ENCODE results near the gene STAU1. TPM values are rescaled to one million over a fixed set of nuclear protein-coding genes. Genes with fewer than 3 reads are reported as not detected.
"Not testable (repeated sequence)": the region's sequence is repeated elsewhere in the genome, so short reads cannot be mapped to it uniquely, and the experiment has no call there.

STAU1 gene
- total RNA-seq, 4 donors from 2014 or later: 39.1 to 61.4 (median 54.4) TPM

- Histone ChIP-seq H3K4me3 (peak within 1 kb of the TSS; percentile 81 to 86 (median 84)), H3K36me3 (peaks cover 0 to 34% of the 10 kb centered on the region in 2 donors), H3K27me3 (no peaks in the 10 kb centered on the region), H3K27ac (peak within 1 kb of the TSS; percentile 89 to 91 (median 90)), H3K9me3 (no peaks in the 10 kb centered on the region), H3K4me1 (peaks cover 10 to 15% of the 10 kb centered on the region in 2 donors)
- ATAC-seq (peak; percentile 98 to 99), DNase-seq (peak; percentile 96)
- in situ Hi-C loops (cut with MboI; ENCODE audit: low sequenced_read_pairs in 4 of 4) (loop anchor here (5.0 kb wide), 1 partner anchor 87 kb away; no protein-coding TSS in a partner anchor), intact Hi-C loops (cut with DNase I; ENCODE audit: low total_unique reads) (loop anchor here (1.0 kb wide), 2 partner anchors 31 to 59 kb away; partner anchors contain the start of genes STAU1 and ZNFX1)
- TF ChIP-seq CTCF (IDR thresholded peaks at IDR 0.05 in 4 of 5, conservative IDR thresholded peaks at IDR 0.05 in 1 of 5) (no peak), POLR2A (IDR thresholded peaks at IDR 0.05) (peak; percentile 76 to 80)
Observed at GRCh38 chr20:49219091-49219923, 31.2 kb upstream of the STAU1 start, which contains the start of gene DDX27. DDX27 (plus strand) TSS chr20:49219416; CDS start chr20:49219449, 33 bp downstream.

- Histone ChIP-seq H3K4me3 (peak overlapping the region; percentile 81 to 86 (median 84)), H3K36me3 (peaks cover 0 to 28% of the 10 kb centered on the region in 2 donors), H3K27ac (peak overlapping the region; percentile 89 to 91 (median 90)), H3K4me1 (peaks cover 10 to 15% of the 10 kb centered on the region in 2 donors)
- in situ Hi-C loops (cut with MboI; ENCODE audit: low sequenced_read_pairs in 4 of 4): loop anchor here (5.0 kb wide), 1 partner anchor 86 kb away; no protein-coding TSS in a partner anchor
- intact Hi-C loops (cut with DNase I; ENCODE audit: low total_unique reads): loop anchor here (1.0 kb wide), 2 partner anchors 30 to 60 kb away; partner anchors contain the start of genes STAU1 and ZNFX1
- not testable (repeated sequence) for H3K27me3 ChIP-seq, H3K9me3 ChIP-seq
- peak in 1 of 2 donors; percentile 14 for ATAC-seq
- DNase-seq: peak in 1 of 2 donors; percentile 23
Observed at GRCh38 chr20:49218739-49219090, 30.6 kb upstream of the STAU1 start.

- peaks cover 0 to 12% of the 10 kb centered on the region in 2 donors for H3K36me3 ChIP-seq
- ATAC-seq: peak; percentile 49 to 63
- no peaks in the 10 kb centered on the region for H3K27me3 ChIP-seq
- peak overlapping the region in 1 of 4 donors; percentile 50 for H3K27ac ChIP-seq
- DNase-seq: peak; percentile 79 to 88
- H3K4me1 ChIP-seq: peaks cover 10 to 15% of the 10 kb centered on the region in 2 donors
- H3K4me3 ChIP-seq: peak overlapping the region in 2 of 4 donors; percentile 6 to 26
- TF ChIP-seq CTCF (IDR thresholded peaks at IDR 0.05 in 4 of 5, conservative IDR thresholded peaks at IDR 0.05 in 1 of 5) (peak; percentile 87 to 93 (median 88)), POLR2A (IDR thresholded peaks at IDR 0.05) (no peak)
- intact Hi-C loops (cut with DNase I; ENCODE audit: low total_unique reads) (loop anchor here (1.0 kb wide), 1 partner anchor 84 kb away; no protein-coding TSS in a partner anchor), in situ Hi-C loops (cut with MboI; ENCODE audit: low sequenced_read_pairs in 4 of 4) (loop anchor here (5.0 kb wide), 1 partner anchor 85 kb away; no protein-coding TSS in a partner anchor)
- no peaks in the 10 kb centered on the region for H3K9me3 ChIP-seq
Observed at GRCh38 chr20:49216991-49217578, 29.0 kb upstream of the STAU1 start.

- TF ChIP-seq POLR2A (IDR thresholded peaks at IDR 0.05): no peak
- TF ChIP-seq CTCF (IDR thresholded peaks at IDR 0.05 in 4 of 5, conservative IDR thresholded peaks at IDR 0.05 in 1 of 5): no peak
- Histone ChIP-seq H3K4me3 (no peak overlapping the region), H3K27ac (no peak overlapping the region), H3K27me3 (no peaks in the 10 kb centered on the region), H3K36me3 (no peaks in the 10 kb centered on the region), H3K9me3 (no peaks in the 10 kb centered on the region), H3K4me1 (peaks cover 5 to 11% of the 10 kb centered on the region in 2 donors)
- ATAC-seq: no peak
- DNase-seq: no peak
- intact Hi-C loops (cut with DNase I; ENCODE audit: low total_unique reads): no loop called here
- in situ Hi-C loops (cut with MboI; ENCODE audit: low sequenced_read_pairs in 4 of 4): loop anchor here (5.0 kb wide), 1 partner anchor 83 kb away; no protein-coding TSS in a partner anchor
Observed at GRCh38 chr20:49215232-49215631, 27.1 kb upstream of the STAU1 start.

Data from gastrocnemius medialis (tissue), 4 donors.